ENCODE data around the gene SH3PXD2A.
"Not testable (repeated sequence)": the region's sequence is repeated elsewhere in the genome, so short reads cannot be mapped to it uniquely, and the experiment has no call there.

Gene SH3PXD2A

GRCh38 chr10:103849212-103849877 lies 6.0 kb downstream of the SH3PXD2A start:
- Histone ChIP-seq H3K4me2 (no peak overlapping the region), H4K20me1 (ENCODE audit: insufficient read depth) (no peaks in the 10 kb centered on the region), H3K27ac (no peak overlapping the region), H3K79me2 (ENCODE audit: insufficient read depth, low read depth) (no peaks in the 10 kb centered on the region), H2AFZ (ENCODE audit: low read depth) (no peak overlapping the region), H3K4me3 (IDR thresholded peaks at IDR 0.05; ENCODE audit: insufficient read depth, low read depth, low read length) (no peak overlapping the region), H3K4me1 (ENCODE audit: low read depth, poor library complexity, severe bottlenecking) (no peaks in the 10 kb centered on the region), H3K27me3 (ENCODE audit: insufficient read depth, low read depth) (no peaks in the 10 kb centered on the region; the same call in 1 of the 2 replicates), H3K36me3 (ENCODE audit: insufficient read depth) (no peaks in the 10 kb centered on the region), H3K9ac (no peak overlapping the region)
- TF ChIP-seq CTCF (conservative IDR thresholded peaks at IDR 0.05; ENCODE audit: low read depth, low read length): no peak

- Histone ChIP-seq H3K9ac (no peak overlapping the region), H3K79me2 (ENCODE audit: insufficient read depth, low read depth) (no peaks in the 10 kb centered on the region)
Observed at GRCh38 chr10:103847909-103848468, 7.4 kb downstream of the SH3PXD2A start.

GRCh38 chr10:103847346-103847745 lies 8.0 kb downstream of the SH3PXD2A start:
- no peaks in the 10 kb centered on the region for H3K79me2 ChIP-seq (ENCODE audit: insufficient read depth, low read depth)
- TF ChIP-seq CTCF (conservative IDR thresholded peaks at IDR 0.05; ENCODE audit: low read depth, low read length): no peak
- H3K27me3 ChIP-seq (ENCODE audit: insufficient read depth, low read depth): no peaks in the 10 kb centered on the region
- H3K27ac ChIP-seq: no peak overlapping the region
- no peaks in the 10 kb centered on the region for H3K4me1 ChIP-seq (ENCODE audit: low read depth, poor library complexity, severe bottlenecking)
- no peaks in the 10 kb centered on the region for H3K36me3 ChIP-seq (ENCODE audit: insufficient read depth)
- H2AFZ ChIP-seq (ENCODE audit: low read depth): no peak overlapping the region
- H3K4me2 ChIP-seq: no peak overlapping the region
- H4K20me1 ChIP-seq (ENCODE audit: insufficient read depth): no peaks in the 10 kb centered on the region
- no peak overlapping the region for H3K9ac ChIP-seq
- no peak overlapping the region for H3K4me3 ChIP-seq (IDR thresholded peaks at IDR 0.05; ENCODE audit: insufficient read depth, low read depth, low read length)

More at GRCh38 chr10:103847909-103848468, 7.4 kb downstream of the SH3PXD2A start:
- no peaks in the 10 kb centered on the region for H3K36me3 ChIP-seq (ENCODE audit: insufficient read depth)
- H3K27ac ChIP-seq: no peak overlapping the region
- TF ChIP-seq CTCF (conservative IDR thresholded peaks at IDR 0.05; ENCODE audit: low read depth, low read length): no peak
- H4K20me1 ChIP-seq (ENCODE audit: insufficient read depth): no peaks in the 10 kb centered on the region
- no peak overlapping the region for H3K4me2 ChIP-seq
- H3K4me3 ChIP-seq (IDR thresholded peaks at IDR 0.05; ENCODE audit: insufficient read depth, low read depth, low read length): no peak overlapping the region
- no peaks in the 10 kb centered on the region for H3K27me3 ChIP-seq (ENCODE audit: insufficient read depth, low read depth)
- H3K4me1 ChIP-seq (ENCODE audit: low read depth, poor library complexity, severe bottlenecking): no peaks in the 10 kb centered on the region
- H2AFZ ChIP-seq (ENCODE audit: low read depth): no peak overlapping the region

GRCh38 chr10:103845972-103846371 lies 9.4 kb downstream of the SH3PXD2A start:
- Histone ChIP-seq H3K4me1 (ENCODE audit: low read depth, poor library complexity, severe bottlenecking) (no peaks in the 10 kb centered on the region), H3K9ac (no peak overlapping the region), H3K4me3 (IDR thresholded peaks at IDR 0.05; ENCODE audit: insufficient read depth, low read depth, low read length) (no peak overlapping the region), H4K20me1 (ENCODE audit: insufficient read depth) (no peaks in the 10 kb centered on the region), H3K27me3 (ENCODE audit: insufficient read depth, low read depth) (no peaks in the 10 kb centered on the region), H3K36me3 (ENCODE audit: insufficient read depth) (no peaks in the 10 kb centered on the region), H3K79me2 (ENCODE audit: insufficient read depth, low read depth) (no peaks in the 10 kb centered on the region), H2AFZ (ENCODE audit: low read depth) (no peak overlapping the region), H3K4me2 (no peak overlapping the region), H3K27ac (no peak overlapping the region)
- no peak for TF ChIP-seq CTCF (conservative IDR thresholded peaks at IDR 0.05; ENCODE audit: low read depth, low read length)

- H3K36me3 ChIP-seq (ENCODE audit: insufficient read depth); H4K20me1 ChIP-seq (ENCODE audit: insufficient read depth); H3K27ac ChIP-seq; H3K27me3 ChIP-seq (ENCODE audit: insufficient read depth, low read depth); H3K79me2 ChIP-seq (ENCODE audit: insufficient read depth, low read depth); H3K4me2 ChIP-seq; H3K4me1 ChIP-seq (ENCODE audit: low read depth, poor library complexity, severe bottlenecking); H3K9ac ChIP-seq; H3K4me3 ChIP-seq (IDR thresholded peaks at IDR 0.05; ENCODE audit: insufficient read depth, low read depth, low read length); H2AFZ ChIP-seq (ENCODE audit: low read depth): not testable (repeated sequence)
Observed at GRCh38 chr10:103845346-103845745, 10.0 kb downstream of the SH3PXD2A start.

Measured in KMS-11 (cell line).